NK-92 treated with Interleukin-12 subunit alpha and Interleukin-12 subunit beta, amount 100 ng/mL, for 24 hours (cell line): ENCODE results near the gene STEEP1.

Experiments
- DNase-seq: peaks from one replicate; lab custom pipeline; 2025; lab: John Stamatoyannopoulos, UW

Gene STEEP1

DNA sequence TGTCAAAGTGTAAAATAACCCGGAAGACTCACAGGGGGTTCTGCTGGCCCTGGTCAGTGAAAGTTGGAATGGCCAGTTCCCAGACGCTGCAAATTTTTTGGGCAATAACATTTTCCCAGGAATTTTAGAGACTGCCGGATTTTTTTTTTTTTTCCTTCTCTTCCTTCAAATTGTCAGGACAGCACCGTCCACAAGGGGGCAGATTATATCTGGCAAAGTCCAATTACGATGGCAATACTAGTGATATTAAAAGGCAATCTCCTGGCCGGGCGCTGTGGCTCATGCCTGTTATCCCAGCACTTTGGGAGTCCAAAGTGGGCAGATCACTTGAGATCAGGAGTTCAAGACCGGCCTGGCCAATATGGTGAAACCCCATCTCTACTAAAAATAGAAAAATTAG, 76.5 kb downstream of the STEEP1 start:
- DNase-seq, result no peak
